SKM-1 treated with dmso at 0.1 percent for 144 hours (cell line): ENCODE measurements around the gene LINGO1.

ENCODE experiments used
- DNase-seq: peaks from one replicate; lab custom pipeline; 2025; ENCODE audit not compliant: unreplicated experiment; lab: John Stamatoyannopoulos, UW

Gene LINGO1

GRCh38 chr15:77597804-77598453 lies 34.8 kb downstream of the LINGO1 start:
- no peak for DNase-seq

GRCh38 chr15:77596821-77597803 lies 35.6 kb downstream of the LINGO1 start:
- DNase-seq: no peak

GRCh38 chr15:77595231-77595630 lies 37.5 kb downstream of the LINGO1 start:
- no peak for DNase-seq

GRCh38 chr15:77592758-77593157 lies 40.0 kb downstream of the LINGO1 start:
- DNase-seq: no peak

- no peak for DNase-seq
These were observed 40.6 kb downstream of the LINGO1 start for GRCh38 chr15:77591968-77592613.

- no peak for DNase-seq
These were observed 42.9 kb downstream of the LINGO1 start for GRCh38 chr15:77589839-77590238.

- DNase-seq: no peak
These were observed 44.6 kb downstream of the LINGO1 start for GRCh38 chr15:77588126-77588525.

- no peak for DNase-seq
These were observed 48.0 kb downstream of the LINGO1 start for GRCh38 chr15:77584691-77585090.

- DNase-seq: no peak
These were observed 48.5 kb downstream of the LINGO1 start for GRCh38 chr15:77584201-77584600.

- DNase-seq: no peak
These were observed 49.9 kb downstream of the LINGO1 start for GRCh38 chr15:77582763-77583162.

- DNase-seq: no peak
These were observed 50.7 kb downstream of the LINGO1 start for GRCh38 chr15:77581896-77582569.

- DNase-seq: no peak
These were observed 51.6 kb downstream of the LINGO1 start for GRCh38 chr15:77580996-77581682.

GRCh38 chr15:77579498-77580188 lies 53.1 kb downstream of the LINGO1 start:
- no peak for DNase-seq

- DNase-seq: no peak
These were observed 53.9 kb downstream of the LINGO1 start for GRCh38 chr15:77578641-77579372.

- no peak for DNase-seq
These were observed 55.3 kb downstream of the LINGO1 start for GRCh38 chr15:77577366-77577950.

GRCh38 chr15:77576538-77576937 lies 56.2 kb downstream of the LINGO1 start:
- DNase-seq: no peak

GRCh38 chr15:77575203-77575934 lies 57.3 kb downstream of the LINGO1 start:
- DNase-seq: no peak

GRCh38 chr15:77574521-77575202 lies 58.0 kb downstream of the LINGO1 start:
- DNase-seq: no peak
